Measurements from ENCODE around the gene SUZ12. TPM values are rescaled to one million over a fixed set of nuclear protein-coding genes. Genes with fewer than 3 reads are reported as not detected.

The SUZ12 gene
- total and polyA plus RNA-seq, 2 of the 4 experiments (the other 2 are of a cell fraction) = 12.2 to 12.3 TPM

- Histone ChIP-seq H3K4me3 (ENCODE audit: insufficient read depth, low read depth, low read length) (no peak overlapping the region), H2AK5ac (ENCODE audit: low read depth, low read length) (no peak overlapping the region), H3K56ac (ENCODE audit: extremely low read depth, insufficient read depth, low read length) (no peak overlapping the region), H3K18ac (ENCODE audit: low read depth, low read length) (no peak overlapping the region), H2BK20ac (ENCODE audit: low read depth, low read length) (no peak overlapping the region), H3K4ac (ENCODE audit: low read depth, low read length) (no peak overlapping the region), H3K27me3 (ENCODE audit: control insufficient read depth, insufficient read depth, low read length) (no peaks in the 10 kb centered on the region; the same call in 1 of the 2 replicates), H3K9me1 (ENCODE audit: insufficient read depth, low read length) (no peaks in the 10 kb centered on the region), H2BK120ac (ENCODE audit: low read depth, low read length) (no peak overlapping the region), H4K8ac (ENCODE audit: low read depth in 2 of 2, low read length in 2 of 2) (no peak overlapping the region), H2BK5ac (ENCODE audit: low read depth, low read length, poor library complexity, severe bottlenecking) (no peak overlapping the region), H2BK15ac (ENCODE audit: low read depth, low read length) (no peak overlapping the region), H2AFZ (replicated peaks; ENCODE audit: low read length, poor library complexity) (no peak overlapping the region), H3K14ac (replicated peaks; ENCODE audit: low read depth, low read length) (no peak overlapping the region), H3K4me1 (ENCODE audit: control insufficient read depth, insufficient read depth, low read length) (peaks cover 2% of the 10 kb centered on the region; the same call in 1 of the 2 replicates), H3K9me3 (ENCODE audit: control insufficient read depth, insufficient read depth, low read length) (no peaks in the 10 kb centered on the region), H3K23ac (ENCODE audit: low read depth, low read length) (no peak overlapping the region), H4K91ac (ENCODE audit: insufficient read depth, low read depth, low read length) (no peak overlapping the region), H3K27ac (ENCODE audit: insufficient read depth, low read length) (no peak overlapping the region), H3K79me1 (ENCODE audit: low read depth in 1 of 2, low read length in 2 of 2) (no peaks in the 10 kb centered on the region), H4K20me1 (ENCODE audit: insufficient read depth, low read length) (no peaks in the 10 kb centered on the region), H3K36me3 (ENCODE audit: control insufficient read depth, insufficient read depth, low read length) (no peaks in the 10 kb centered on the region), H3K4me2 (ENCODE audit: low read depth, low read length) (no peak overlapping the region), H4K5ac (ENCODE audit: low read depth, low read length) (no peak overlapping the region), H2AK9ac (replicated peaks; ENCODE audit: low read depth, low read length, poor library complexity) (no peak overlapping the region), H3K9ac (ENCODE audit: low read depth, low read length) (no peak overlapping the region)
- in situ Hi-C loops (cut with MboI; ENCODE audit: low sequenced_read_pairs) = no loop called here
- ChIA-PET CTCF (interaction anchor here (0.9 kb wide), 1 partner anchor 18 kb away, joined by 4 read pairs; no protein-coding TSS in a partner anchor), POLR2A (ENCODE audit: unreplicated experiment) (no interaction called here)
- intact Hi-C loops (cut with micrococcal nuclease) = no loop called here
- no TSS peak for BruUV-seq (replicated peaks)
- no peak for TF ChIP-seq USF2 (IDR thresholded peaks at IDR 0.05; ENCODE audit: low read depth, low read length)
- TF ChIP-seq BHLHE40 (IDR thresholded peaks at IDR 0.05; ENCODE audit: low read depth, low read length) = no peak
- no peak for TF ChIP-seq MAZ (IDR thresholded peaks at IDR 0.05; ENCODE audit: borderline replicate concordance, low read depth, low read length)
- no peak for TF ChIP-seq MXI1 (IDR thresholded peaks at IDR 0.05; ENCODE audit: borderline replicate concordance, low read depth, low read length)
- no peak for DNase-seq
- no peak for ATAC-seq (ENCODE audit: low read depth)
- dilution Hi-C loops (cut with HindIII; ENCODE audit: low sequenced_read_pairs, unreplicated experiment) = no loop called here
These were observed 28.4 kb upstream of the SUZ12 start for GRCh38 chr17:31908386-31908785.

Data from IMR-90 (cell line).